ENCODE measurements around the gene GAS2L1. TPM values are rescaled to one million over a fixed set of nuclear protein-coding genes. Genes with fewer than 3 reads are reported as not detected.

The GAS2L1 gene
- total RNA-seq, 4 donors from 2014 or later, result 49.0 to 94.8 (median 85.4) TPM

DNA sequence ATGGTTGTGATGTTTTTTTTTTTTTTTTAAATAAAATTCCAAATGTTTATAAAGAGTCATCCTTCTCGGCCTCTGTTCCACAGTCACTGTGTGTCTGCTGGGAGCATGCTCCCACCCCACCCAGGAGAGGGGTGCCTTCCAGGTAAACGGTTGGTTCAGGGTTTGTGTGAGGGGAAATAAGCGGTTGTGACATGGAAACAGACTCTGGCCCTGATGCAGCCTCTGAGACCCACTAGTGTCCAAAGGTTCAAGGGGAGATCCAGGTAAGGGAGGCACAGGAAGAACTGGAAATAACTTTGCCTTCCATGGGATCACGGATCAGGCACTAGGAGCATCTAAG lies 6.0 kb upstream of the GAS2L1 start:
- H3K27ac ChIP-seq, result no peak overlapping the region
- no peak overlapping the region for H3K4me3 ChIP-seq
- TF ChIP-seq POLR2A (IDR thresholded peaks at IDR 0.05) (no peak), POLR2AphosphoS5 (IDR thresholded peaks at IDR 0.05) (no peak)
- TF ChIP-seq, protein P1, sequence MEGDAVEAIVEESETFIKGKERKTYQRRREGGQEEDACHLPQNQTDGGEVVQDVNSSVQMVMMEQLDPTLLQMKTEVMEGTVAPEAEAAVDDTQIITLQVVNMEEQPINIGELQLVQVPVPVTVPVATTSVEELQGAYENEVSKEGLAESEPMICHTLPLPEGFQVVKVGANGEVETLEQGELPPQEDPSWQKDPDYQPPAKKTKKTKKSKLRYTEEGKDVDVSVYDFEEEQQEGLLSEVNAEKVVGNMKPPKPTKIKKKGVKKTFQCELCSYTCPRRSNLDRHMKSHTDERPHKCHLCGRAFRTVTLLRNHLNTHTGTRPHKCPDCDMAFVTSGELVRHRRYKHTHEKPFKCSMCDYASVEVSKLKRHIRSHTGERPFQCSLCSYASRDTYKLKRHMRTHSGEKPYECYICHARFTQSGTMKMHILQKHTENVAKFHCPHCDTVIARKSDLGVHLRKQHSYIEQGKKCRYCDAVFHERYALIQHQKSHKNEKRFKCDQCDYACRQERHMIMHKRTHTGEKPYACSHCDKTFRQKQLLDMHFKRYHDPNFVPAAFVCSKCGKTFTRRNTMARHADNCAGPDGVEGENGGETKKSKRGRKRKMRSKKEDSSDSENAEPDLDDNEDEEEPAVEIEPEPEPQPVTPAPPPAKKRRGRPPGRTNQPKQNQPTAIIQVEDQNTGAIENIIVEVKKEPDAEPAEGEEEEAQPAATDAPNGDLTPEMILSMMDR (IDR thresholded peaks at IDR 0.05), result no peak
- DNase-seq (ENCODE audit: low spot score in 2 of 2), result no peak
- no peaks in the 10 kb centered on the region for H3K9me3 ChIP-seq
- no peaks in the 10 kb centered on the region for H3K27me3 ChIP-seq
- peaks cover 13% of the 10 kb centered on the region for H3K4me1 ChIP-seq
- WGBS, result 57% methylated on average over 4 of the region's 4 CpGs
- H3K36me3 ChIP-seq, result peaks cover 58% of the 10 kb centered on the region

DNA sequence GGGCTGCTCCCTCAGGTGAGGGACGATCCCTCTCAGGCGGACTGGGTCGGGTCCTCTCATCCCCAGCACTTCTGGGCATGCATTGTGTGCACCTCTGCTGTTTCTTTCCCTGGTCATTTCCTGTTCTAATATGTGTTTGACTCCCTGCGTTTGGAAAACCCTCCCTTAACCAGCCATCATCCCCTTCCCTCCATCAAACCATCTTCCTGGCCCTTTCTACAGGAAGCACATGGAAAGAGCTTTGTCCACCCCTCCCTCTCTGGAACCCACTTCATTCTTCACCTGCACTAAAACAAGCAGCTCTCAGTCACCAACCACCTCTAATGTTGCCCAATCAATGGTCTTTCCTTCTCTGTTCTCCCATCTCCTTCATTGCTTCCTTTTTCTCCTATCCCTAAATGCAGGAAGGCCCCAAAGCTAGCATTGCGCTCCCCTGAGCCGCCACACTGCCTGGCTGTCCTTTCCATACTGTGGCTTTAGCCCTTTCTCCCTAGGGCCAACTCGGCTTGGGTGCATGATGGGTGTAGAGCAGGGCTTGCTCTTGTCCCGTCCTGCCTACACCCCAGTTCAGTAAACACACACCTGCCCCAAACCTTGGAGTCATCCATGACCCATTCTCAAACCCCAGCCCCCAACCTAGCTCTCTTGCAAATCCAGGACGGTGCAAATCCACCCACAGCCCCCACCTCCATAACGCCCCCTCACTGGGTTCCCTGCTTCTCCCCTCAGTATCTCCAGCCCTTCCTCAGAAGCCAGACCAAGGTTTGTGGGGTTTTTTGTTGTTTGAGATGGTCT lies 5.4 kb upstream of the GAS2L1 start:
- Histone ChIP-seq H3K36me3 (peaks cover 52% of the 10 kb centered on the region), H3K27ac (no peak overlapping the region), H3K9me3 (no peaks in the 10 kb centered on the region), H3K4me3 (no peak overlapping the region), H3K27me3 (no peaks in the 10 kb centered on the region), H3K4me1 (peaks cover 15% of the 10 kb centered on the region)
- peak in 1 of 2 donors; percentile 71 for DNase-seq (ENCODE audit: low spot score in 2 of 2)
- TF ChIP-seq EP300 (IDR thresholded peaks at IDR 0.05), result no peak
- TF ChIP-seq, protein P1 (IDR thresholded peaks at IDR 0.05), result no peak
- TF ChIP-seq POLR2AphosphoS5 (IDR thresholded peaks at IDR 0.05), result no peak
- TF ChIP-seq POLR2A (IDR thresholded peaks at IDR 0.05), result no peak
- WGBS, result 71% methylated on average over 10 of the region's 10 CpGs

DNA sequence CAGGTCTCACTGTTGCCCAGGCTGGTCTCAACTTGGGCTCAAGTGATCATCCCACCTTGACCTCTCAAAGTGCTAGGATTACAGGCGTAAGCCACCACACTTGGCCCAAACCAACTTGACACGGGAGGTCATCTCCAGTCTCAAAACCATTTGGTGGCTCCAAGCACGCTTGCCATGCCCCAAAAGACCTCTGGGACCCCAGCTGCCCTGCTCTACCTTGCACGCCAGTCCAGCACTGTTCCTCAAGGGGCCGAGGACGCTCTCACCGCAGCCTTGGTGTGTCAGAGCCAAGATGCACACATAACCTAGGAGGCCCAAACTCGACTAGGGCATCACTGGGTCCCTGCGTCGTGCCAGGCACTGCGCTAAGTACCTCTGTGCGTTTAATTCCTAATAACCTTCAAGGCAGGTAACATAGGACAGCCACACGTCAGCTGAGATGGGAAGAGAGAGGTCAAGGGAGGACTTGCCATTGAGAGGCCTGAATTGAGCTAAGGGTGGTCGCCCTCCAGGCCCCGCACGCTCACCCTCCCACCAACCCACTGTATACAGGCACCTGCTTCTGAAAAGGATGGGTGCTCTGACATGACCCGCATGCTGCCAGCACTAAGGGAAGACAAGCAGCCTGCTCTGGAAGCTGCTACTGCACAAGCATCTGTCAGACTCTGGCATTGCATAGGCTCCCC lies 4.6 kb upstream of the GAS2L1 start:
- no peaks in the 10 kb centered on the region for H3K27me3 ChIP-seq
- no peaks in the 10 kb centered on the region for H3K9me3 ChIP-seq
- H3K4me3 ChIP-seq, result no peak overlapping the region
- peaks cover 43% of the 10 kb centered on the region for H3K36me3 ChIP-seq
- peaks cover 21% of the 10 kb centered on the region for H3K4me1 ChIP-seq
- 83% methylated on average over 6 of the region's 17 CpGs for WGBS
- peak in 1 of 2 donors; percentile 68 for DNase-seq (ENCODE audit: low spot score in 2 of 2)
- H3K27ac ChIP-seq, result no peak overlapping the region
- no peak for TF ChIP-seq POLR2AphosphoS5 (IDR thresholded peaks at IDR 0.05)
- TF ChIP-seq EP300 (IDR thresholded peaks at IDR 0.05), result no peak

DNA sequence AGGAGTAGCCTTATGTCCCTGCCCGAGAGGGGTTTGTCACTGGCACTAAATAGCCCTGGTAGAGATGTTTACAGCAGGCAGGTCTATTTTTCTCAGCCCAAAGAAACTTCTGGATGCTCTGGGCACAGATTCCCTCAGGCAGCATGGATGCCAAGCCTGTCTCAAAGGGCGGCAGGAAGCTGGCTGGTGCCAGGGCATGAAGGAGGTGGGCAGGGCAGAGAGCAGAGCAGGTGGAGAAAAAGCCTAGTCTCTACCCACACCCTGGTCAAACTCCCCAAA lies 4.1 kb upstream of the GAS2L1 start:
- H3K27me3 ChIP-seq, result no peaks in the 10 kb centered on the region
- no peak overlapping the region for H3K4me3 ChIP-seq
- no peak for DNase-seq (ENCODE audit: low spot score in 2 of 2)
- H3K27ac ChIP-seq, result no peak overlapping the region
- peaks cover 25% of the 10 kb centered on the region for H3K4me1 ChIP-seq
- no peaks in the 10 kb centered on the region for H3K9me3 ChIP-seq
- 40% methylated on average over 1 of the region's 2 CpGs for WGBS
- H3K36me3 ChIP-seq, result peaks cover 39% of the 10 kb centered on the region
- TF ChIP-seq, protein P1 (IDR thresholded peaks at IDR 0.05), result no peak
- no peak for TF ChIP-seq POLR2AphosphoS5 (IDR thresholded peaks at IDR 0.05)
- no peak for TF ChIP-seq POLR2A (IDR thresholded peaks at IDR 0.05)
- no peak for TF ChIP-seq EP300 (IDR thresholded peaks at IDR 0.05)

DNA sequence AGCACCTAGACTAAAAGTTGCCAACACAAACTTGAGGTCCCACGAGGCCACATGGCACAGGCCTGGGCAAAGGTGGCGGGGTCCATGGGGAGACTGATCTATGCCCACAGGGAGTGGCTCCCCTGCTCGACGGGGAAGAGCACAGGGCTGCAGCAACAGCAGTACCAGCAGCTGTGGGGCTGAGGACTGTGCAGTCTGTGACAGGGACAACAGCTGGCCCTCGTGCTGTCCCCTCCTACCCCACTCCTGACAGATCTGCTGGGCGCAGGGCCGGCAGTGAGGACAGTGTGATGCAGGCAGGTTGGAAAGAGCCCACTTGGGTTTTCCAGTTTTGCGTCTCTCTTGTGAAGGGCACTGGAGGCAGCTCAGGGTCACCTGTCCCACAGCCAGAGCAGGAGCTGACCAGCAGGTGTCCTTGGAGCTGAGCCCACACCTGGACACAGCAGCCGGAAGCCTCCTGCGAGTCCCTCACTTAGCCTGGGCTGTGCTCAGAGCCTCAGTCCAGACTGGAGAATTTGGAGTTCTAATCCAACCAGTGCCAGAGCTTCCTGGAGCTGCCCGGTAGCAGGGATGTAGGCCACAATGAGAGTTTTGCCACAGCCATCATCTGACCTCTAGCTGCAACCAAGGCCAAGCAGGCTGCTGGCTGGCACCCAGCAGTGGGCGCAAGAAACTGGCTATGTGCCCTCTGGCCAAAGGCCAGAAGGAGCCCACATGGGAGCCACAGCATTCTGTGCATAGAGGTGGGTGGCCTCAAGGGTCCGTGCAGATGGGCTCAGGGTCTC lies 3.6 kb upstream of the GAS2L1 start:
- H3K36me3 ChIP-seq, result peaks cover 33% of the 10 kb centered on the region
- H3K4me1 ChIP-seq, result peaks cover 30% of the 10 kb centered on the region
- no peak for TF ChIP-seq POLR2A (IDR thresholded peaks at IDR 0.05)
- TF ChIP-seq POLR2AphosphoS5 (IDR thresholded peaks at IDR 0.05), result no peak
- TF ChIP-seq, protein P1 (IDR thresholded peaks at IDR 0.05), result no peak
- TF ChIP-seq EP300 (IDR thresholded peaks at IDR 0.05), result no peak
- H3K4me3 ChIP-seq, result no peak overlapping the region
- 20% methylated on average over 3 of the region's 13 CpGs for WGBS
- no peaks in the 10 kb centered on the region for H3K9me3 ChIP-seq
- peak in 1 of 2 donors; percentile 75 for DNase-seq (ENCODE audit: low spot score in 2 of 2)
- no peak overlapping the region for H3K27ac ChIP-seq
- no peaks in the 10 kb centered on the region for H3K27me3 ChIP-seq
